Esophagus muscularis mucosa (tissue), 4 donors: ENCODE measurements around the gene OXNAD1. TPM values are rescaled to one million over a fixed set of nuclear protein-coding genes. Genes with fewer than 3 reads are reported as not detected.

ENCODE experiments used
- DNase-seq: peaks from one replicate; pipeline ENCODE4 v3.0.0-alpha.2; 2017; ENCODE audit errors: extremely low spot score
- H3K27ac ChIP-seq, 4 donors: fragments of 200-600 bp; sonication (generic); replicated peaks in 1 of 4; 1 replicate in 3 of 4; 2 replicates in 1 of 4; pipeline ENCODE4 v1.5.1; 2016 to 2019; ENCODE audit warnings: mild to moderate bottlenecking in 1 of 4
- H3K27me3 ChIP-seq, 4 donors: fragments of 200-600 bp; sonication (generic); one replicate each; pipeline versions ENCODE4 v1.5.1 to v1.6.0; 2016 to 2019
- H3K36me3 ChIP-seq, 4 donors: fragments of 200-600 bp; sonication (generic); one replicate each; pipeline ENCODE4 v1.5.1; 2016 to 2019
- H3K4me1 ChIP-seq, 4 donors: fragments of 200-600 bp; sonication (generic); one replicate each; pipeline ENCODE4 v1.5.1; 2016 to 2019
- H3K4me3 ChIP-seq, 4 donors: fragments of 200-600 bp; sonication (generic); 1 replicate in 2 of 4; 2 replicates in 2 of 4; pipeline ENCODE4 v1.5.1; 2016 to 2019; ENCODE audit warnings: mild to moderate bottlenecking in 4 of 4, moderate library complexity in 1 of 4
- H3K9me3 ChIP-seq, 4 donors: fragments of 200-600 bp; sonication (generic); 1 replicate in 3 of 4; 2 replicates in 1 of 4; pipeline ENCODE4 v1.5.1; 2016 to 2019
- CTCF ChIP-seq, 3 experiments: fragments of 200-600 bp in 2 of 3; fragments of 450-650 bp in 1 of 3; sonication (generic) in 2 of 3; IDR thresholded peaks; one replicate each; pipeline ENCODE4 v1.5.1; 2017 to 2019; ENCODE audit warnings: antibody characterized with exemption in 3 of 3, mild to moderate bottlenecking in 2 of 3, moderate library complexity in 1 of 3
- EP300 ChIP-seq: sonication (generic); formaldehyde crosslinking; IDR thresholded peaks from one replicate; pipeline ENCODE4 v1.6.1; 2017; ENCODE audit warnings: antibody characterized with exemption
- POLR2A ChIP-seq: fragments of 450-650 bp; IDR thresholded peaks from one replicate; pipeline ENCODE4 v1.6.1; 2017; ENCODE audit warnings: antibody characterized with exemption, moderate library complexity, mild to moderate bottlenecking, low read depth
- POLR2AphosphoS5 ChIP-seq, 2 donors: sonication (generic); formaldehyde crosslinking; IDR thresholded peaks; one replicate each; pipeline ENCODE4 v1.6.1; 2017; ENCODE audit warnings: antibody characterized with exemption in 2 of 2
- WGBS: methylation state at CpG from one replicate; pipeline ENCODE4 v1.1.5; 2018; 5-methylcytosine and 5-hydroxymethylcytosine counted together
- intact Hi-C: fragments of 100-400 bp; cut with DNase I; formaldehyde crosslinking; loops from one replicate; pipeline ENCODE4 v1.15.1; 2023
- total RNA-seq, 4 donors: library from RNA; depleted of rRNA; stranded (reverse); fragments of >200 nt; gene quantifications; one replicate each; pipeline versions ENCODE4 v1.1.0 to v1.2.1, GENCODE V29; 2016

The OXNAD1 gene
- total RNA-seq, 4 donors from 2014 or later = 6.7 to 13.3 (median 10.2) TPM

DNA sequence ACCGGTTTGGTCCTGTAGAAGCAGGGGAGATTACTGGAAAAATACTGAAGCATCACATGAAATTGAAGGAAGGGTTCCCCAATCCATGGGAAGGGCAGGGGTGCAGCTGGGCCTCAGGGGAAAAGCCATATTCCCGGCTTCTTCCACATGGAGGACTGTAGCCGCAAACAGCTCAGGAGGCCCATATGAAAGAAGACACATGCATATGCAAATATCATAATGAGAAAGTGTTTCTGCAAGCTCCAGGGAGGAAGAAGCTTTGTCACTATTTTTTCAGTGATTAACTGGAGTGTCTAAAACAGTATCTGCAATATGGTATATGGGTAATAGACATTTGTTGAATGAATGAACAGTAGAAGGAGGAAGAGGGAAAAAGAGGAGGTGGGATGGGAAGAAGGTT, 19.4 kb upstream of the OXNAD1 start:
- no peak overlapping the region for H3K4me3 ChIP-seq
- no peaks in the 10 kb centered on the region for H3K27me3 ChIP-seq
- no peak overlapping the region for H3K27ac ChIP-seq
- no peaks in the 10 kb centered on the region for H3K36me3 ChIP-seq
- WGBS = 98% methylated on average over 3 of the region's 3 CpGs
- TF ChIP-seq EP300 (no peak), CTCF (IDR thresholded peaks at IDR 0.05) (no peak), POLR2A (no peak), POLR2AphosphoS5 (IDR thresholded peaks at IDR 0.05) (no peak)
- DNase-seq = no peak
- H3K4me1 ChIP-seq = peaks cover 9 to 19% (median 10%) of the 10 kb centered on the region in 4 donors
- H3K9me3 ChIP-seq = no peaks in the 10 kb centered on the region
- intact Hi-C loops = loop anchor here (2.0 to 10.0 kb wide), 4 partner anchors 68 to 611 kb away; no protein-coding TSS in a partner anchor

- Histone ChIP-seq H3K36me3 (no peaks in the 10 kb centered on the region), H3K4me3 (no peak overlapping the region), H3K27ac (no peak overlapping the region), H3K4me1 (peaks cover 7 to 19% (median 9%) of the 10 kb centered on the region in 4 donors), H3K27me3 (no peaks in the 10 kb centered on the region), H3K9me3 (no peaks in the 10 kb centered on the region)
- TF ChIP-seq CTCF (IDR thresholded peaks at IDR 0.05) = peak; percentile 86 to 94 (median 92)
- peak in 1 of 2 donors; percentile 39 for TF ChIP-seq POLR2AphosphoS5 (IDR thresholded peaks at IDR 0.05)
- TF ChIP-seq EP300 = no peak
- DNase-seq = no peak
- intact Hi-C loops = loop anchor here (2.0 to 10.0 kb wide), 3 partner anchors 70 to 613 kb away; no protein-coding TSS in a partner anchor
- 33% methylated on average over 17 of the region's 17 CpGs for WGBS
These were observed 17.5 kb upstream of the OXNAD1 start for GRCh38 chr3:16247282-16248061.

- no peaks in the 10 kb centered on the region for H3K27me3 ChIP-seq
- no peaks in the 10 kb centered on the region for H3K36me3 ChIP-seq
- no peak for DNase-seq
- H3K4me3 ChIP-seq = no peak overlapping the region
- peaks cover 9 to 25% (median 12%) of the 10 kb centered on the region in 4 donors for H3K4me1 ChIP-seq
- TF ChIP-seq POLR2AphosphoS5 (IDR thresholded peaks at IDR 0.05) = no peak
- no peak overlapping the region for H3K27ac ChIP-seq
- whole genome bisulfite sequencing = 82% methylated on average over 5 of the region's 5 CpGs
- intact Hi-C loops = loop anchor here (5.0 to 10.0 kb wide), 2 partner anchors 71 to 614 kb away; no protein-coding TSS in a partner anchor
- H3K9me3 ChIP-seq = no peaks in the 10 kb centered on the region
These were observed 16.5 kb upstream of the OXNAD1 start for GRCh38 chr3:16248556-16248955.

DNA sequence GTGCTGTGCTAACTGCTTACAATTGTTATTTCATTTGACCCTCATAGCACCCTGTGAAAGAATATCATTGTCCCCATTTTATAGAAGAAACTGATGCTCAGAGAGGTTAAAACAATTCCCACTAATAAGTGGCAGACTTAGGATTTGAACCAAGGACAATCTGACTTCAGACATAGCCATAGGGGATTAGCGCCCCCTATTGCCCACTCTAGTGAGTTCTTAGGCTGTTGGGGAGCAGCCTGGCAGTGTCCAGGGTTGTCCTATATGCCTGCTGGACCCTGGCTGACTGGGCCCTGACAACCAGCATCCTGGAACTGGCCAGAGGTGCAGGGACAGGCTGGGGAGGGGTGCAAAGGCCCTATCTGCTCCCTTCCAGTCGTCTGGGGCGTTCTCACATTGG, 15.7 kb upstream of the OXNAD1 start:
- Histone ChIP-seq H3K4me3 (no peak overlapping the region), H3K27me3 (no peaks in the 10 kb centered on the region), H3K36me3 (no peaks in the 10 kb centered on the region), H3K4me1 (peaks cover 9 to 18% (median 13%) of the 10 kb centered on the region in 4 donors), H3K27ac (no peak overlapping the region), H3K9me3 (no peaks in the 10 kb centered on the region)
- 21% methylated on average over 2 of the region's 3 CpGs for WGBS
- no peak for DNase-seq
- no peak for TF ChIP-seq POLR2AphosphoS5 (IDR thresholded peaks at IDR 0.05)
- peak in 1 of 3 experiments; percentile 11 for TF ChIP-seq CTCF (IDR thresholded peaks at IDR 0.05)
- intact Hi-C loops = loop anchor here (5.0 to 10.0 kb wide), 2 partner anchors 72 to 615 kb away; no protein-coding TSS in a partner anchor

DNA sequence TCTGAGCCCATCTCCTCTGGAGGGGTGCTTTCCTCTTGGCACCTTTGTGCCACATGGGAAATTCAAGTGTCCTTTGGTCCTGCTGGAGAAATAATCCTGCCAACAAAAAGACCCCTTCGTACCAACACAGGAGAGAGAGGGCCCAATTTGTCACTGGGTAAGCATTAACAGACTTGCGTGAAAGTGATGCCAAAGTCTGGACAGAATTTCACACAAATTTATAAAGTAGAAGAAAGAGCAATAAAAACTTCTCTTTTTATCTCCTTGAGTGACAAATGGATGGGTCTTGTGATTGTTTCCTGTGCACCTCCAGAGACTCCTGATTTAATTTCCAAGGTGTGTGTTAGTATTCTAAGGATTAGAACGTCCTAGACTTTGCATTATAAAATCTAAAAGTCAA, 15.1 kb upstream of the OXNAD1 start:
- no peak overlapping the region for H3K4me3 ChIP-seq
- no peaks in the 10 kb centered on the region for H3K9me3 ChIP-seq
- TF ChIP-seq CTCF (IDR thresholded peaks at IDR 0.05) (no peak), POLR2AphosphoS5 (IDR thresholded peaks at IDR 0.05) (no peak), EP300 (no peak), POLR2A (no peak)
- H3K36me3 ChIP-seq = no peaks in the 10 kb centered on the region
- H3K27ac ChIP-seq = no peak overlapping the region
- H3K4me1 ChIP-seq = peaks cover 9 to 16% (median 11%) of the 10 kb centered on the region in 4 donors
- 77% methylated on average over 3 of the region's 3 CpGs for WGBS
- no peak for DNase-seq
- H3K27me3 ChIP-seq = no peaks in the 10 kb centered on the region
- intact Hi-C loops = loop anchor here (5.0 to 10.0 kb wide), 2 partner anchors 73 to 615 kb away; no protein-coding TSS in a partner anchor
